Activated CD4-positive, alpha-beta T cell treated with anti-CD3 and anti-CD28 coated beads, Interleukin-2, amount 50 U/mL, for 16 hours (primary cell): ENCODE results near the gene STK10.

Experiments used
- DNase-seq: peaks from one replicate; pipeline ENCODE4 v3.0.0-alpha.2; 2020

Gene STK10

DNA sequence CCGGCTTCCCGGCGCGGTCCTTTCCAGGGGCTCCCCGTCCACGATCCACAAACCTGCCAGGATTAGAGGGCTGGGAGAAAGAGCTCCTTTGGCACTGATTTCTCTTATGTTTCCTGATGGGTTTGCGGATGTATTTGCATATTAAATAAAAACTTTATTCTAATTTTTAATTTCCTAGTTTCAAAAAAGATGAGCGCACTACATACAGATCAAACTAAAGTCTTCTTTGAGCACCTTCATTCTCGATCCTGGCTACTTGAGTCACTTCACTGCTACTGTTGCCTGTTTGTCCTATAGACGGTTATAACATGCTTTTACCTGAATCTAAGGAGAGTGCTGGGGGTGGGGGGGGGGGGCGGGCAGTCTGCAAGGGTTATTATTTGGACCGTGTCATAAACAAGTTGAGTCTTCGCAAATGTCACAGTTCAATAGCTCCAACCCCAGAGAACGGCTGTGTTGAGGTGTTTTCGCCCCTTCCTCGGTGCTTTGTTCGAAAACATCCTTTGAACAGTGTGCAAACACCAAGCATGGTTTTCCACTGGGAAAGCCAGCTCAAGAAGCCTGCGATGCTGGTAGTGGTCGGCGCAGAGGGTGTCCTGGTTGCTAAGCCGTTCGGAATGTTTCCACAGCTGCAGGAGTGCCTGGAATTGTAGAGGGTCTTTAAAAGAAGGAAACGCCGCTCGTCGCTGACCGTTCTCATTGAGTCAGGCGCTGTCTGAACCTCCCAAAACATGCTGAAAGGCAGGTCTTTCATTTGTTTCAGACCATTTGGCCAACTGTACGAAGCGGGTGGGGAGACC is 1.1 kb upstream of the STK10 start:
- no peak for DNase-seq

DNA sequence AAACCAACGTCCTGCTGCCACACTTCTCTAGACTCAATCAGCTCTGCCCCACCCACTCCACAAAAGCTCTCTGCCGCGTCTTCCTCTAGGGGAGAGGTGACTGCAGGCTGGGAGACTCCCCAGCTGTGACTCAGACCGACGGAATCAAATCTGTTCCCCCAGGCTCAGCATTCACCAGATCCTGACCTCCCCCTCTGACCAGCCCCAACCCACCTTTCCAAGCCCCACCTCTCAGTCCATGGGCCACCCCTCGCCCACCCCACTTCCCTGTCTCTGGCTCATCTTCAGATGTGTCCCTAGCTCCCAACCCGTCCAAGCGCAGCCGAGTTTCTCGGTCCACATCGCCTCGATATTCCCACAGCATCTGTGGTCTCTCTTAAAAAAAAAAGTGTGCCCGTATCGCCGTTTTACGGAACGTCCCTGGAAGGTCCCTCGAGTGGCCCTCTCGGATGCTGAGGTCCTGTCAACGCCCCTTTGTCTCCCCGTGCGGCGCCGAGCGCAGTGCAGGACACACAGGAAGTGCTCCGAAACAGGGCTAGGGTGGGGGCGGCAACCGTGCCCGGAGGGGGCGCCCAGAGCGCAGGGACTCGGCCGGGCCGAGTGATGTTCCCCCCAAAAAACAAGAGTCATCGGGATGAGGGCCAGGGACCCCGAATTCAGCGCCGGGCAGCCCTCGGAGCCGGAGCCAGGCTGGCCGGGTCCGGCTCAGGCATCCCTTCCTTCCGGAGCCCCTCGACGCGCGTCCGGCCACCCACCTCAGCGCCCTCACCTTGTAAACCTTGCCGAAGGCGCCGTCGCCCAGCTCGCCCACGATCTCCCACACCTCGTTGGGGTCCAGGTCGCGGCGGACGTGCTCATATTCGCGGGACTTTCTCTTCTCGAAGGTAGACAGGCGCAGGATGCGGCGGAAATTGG is 649 bp downstream of the STK10 start:
- peak; percentile 75 for DNase-seq

DNA sequence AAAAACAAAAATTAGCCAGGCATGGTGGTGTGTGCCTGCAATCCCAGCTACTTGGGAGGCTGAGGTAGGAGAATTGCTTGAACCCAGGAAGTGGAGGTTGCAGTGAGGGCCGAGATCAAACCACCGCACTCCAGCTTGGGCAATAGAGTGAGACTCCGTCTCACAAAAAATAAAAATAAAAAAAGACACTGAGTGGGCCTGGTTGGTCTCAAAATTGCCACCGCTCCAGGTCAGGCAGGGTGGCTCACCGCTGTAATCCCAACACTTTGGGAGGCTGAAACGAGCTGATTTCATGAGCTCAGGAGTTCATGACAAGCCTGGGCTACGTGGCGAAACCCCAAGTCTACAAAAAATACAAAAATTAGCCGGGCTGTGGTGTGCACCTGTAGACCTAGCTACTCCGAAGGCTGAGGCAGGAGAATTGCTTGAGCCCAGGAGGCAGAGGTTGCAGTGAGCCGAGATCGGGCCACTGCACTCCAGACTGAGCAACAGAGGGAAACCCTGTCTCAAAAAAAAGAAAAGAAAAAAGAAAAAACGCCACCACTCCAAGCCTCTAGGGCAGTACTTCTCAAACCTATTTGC is 1.8 kb downstream of the STK10 start:
- DNase-seq, result no peak

DNA sequence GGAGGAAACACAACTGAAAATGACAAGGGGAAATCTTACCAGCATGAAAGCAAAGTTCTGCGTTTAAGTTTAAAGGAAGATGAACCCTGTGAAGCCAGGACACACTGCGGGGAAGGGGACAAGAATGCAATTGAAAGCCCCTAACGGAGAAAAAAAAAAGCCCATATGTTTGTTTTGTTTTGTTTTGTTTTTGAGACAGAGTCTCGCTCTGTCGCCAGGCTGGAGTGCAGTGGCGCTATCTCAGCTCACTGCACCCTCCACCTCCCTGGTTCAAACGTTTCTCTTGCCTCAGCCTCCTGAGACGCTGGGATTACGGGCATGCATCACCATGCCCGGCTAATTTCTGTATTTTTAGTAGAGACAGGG is 2.9 kb downstream of the STK10 start:
- DNase-seq, result no peak

DNA sequence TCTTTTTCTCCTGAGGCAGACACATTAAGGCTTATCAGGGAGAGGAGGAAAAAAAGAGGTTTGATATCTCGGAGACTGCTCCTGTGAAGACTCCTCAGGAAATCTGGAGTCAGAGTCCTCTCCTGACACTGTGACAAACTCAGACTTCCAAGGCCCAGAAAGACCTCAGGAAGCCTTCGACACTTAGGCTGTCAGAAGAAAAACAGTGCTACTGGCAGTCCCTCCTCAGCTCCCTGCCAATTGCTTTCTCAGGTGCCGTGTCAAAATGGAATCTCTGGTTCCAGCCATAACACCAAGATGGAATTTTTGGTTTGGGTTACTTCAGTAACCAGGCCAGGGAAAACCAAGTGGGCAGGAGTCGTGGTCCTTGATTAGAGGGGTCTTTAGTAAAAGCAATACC is 4.1 kb downstream of the STK10 start:
- no peak for DNase-seq

DNA sequence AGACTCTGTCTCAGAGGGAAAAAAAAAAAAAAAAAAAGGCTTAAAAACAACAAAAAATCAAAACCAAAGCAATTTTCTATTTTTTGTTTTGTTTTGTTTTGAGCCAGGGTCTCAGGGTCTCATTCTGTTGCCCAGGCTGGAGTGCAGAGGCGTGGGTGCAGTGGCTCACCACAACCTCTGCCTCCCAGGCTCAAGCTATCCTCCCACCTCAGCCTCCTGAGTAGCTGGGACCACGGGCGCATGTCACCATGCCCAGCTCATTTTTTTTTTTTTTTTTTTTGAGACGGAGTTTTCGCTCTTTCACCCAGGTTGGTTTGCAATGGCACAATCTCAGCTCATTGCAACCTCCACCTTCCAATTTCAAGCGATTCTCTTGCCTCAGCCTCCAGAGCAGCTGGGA is 5.7 kb downstream of the STK10 start:
- DNase-seq, result no peak

DNA sequence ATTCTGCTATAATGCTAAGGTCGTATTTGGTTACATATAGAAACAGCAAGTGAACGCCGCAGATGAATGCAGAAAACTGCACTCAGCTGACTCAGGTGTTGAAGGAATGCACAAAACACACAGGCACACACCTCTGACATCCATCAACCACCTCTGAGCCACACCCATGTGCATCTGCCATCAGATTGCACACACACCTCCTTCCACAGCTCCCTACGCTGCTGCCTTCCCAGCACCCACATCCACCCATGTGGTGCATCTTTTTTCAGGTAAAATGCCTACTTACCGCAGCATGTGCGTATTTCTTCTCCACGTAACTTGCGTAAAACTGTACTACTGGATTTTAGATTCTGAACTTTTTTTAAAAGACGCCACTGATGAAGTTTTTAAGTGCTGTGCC is 7.1 kb downstream of the STK10 start:
- no peak for DNase-seq

DNA sequence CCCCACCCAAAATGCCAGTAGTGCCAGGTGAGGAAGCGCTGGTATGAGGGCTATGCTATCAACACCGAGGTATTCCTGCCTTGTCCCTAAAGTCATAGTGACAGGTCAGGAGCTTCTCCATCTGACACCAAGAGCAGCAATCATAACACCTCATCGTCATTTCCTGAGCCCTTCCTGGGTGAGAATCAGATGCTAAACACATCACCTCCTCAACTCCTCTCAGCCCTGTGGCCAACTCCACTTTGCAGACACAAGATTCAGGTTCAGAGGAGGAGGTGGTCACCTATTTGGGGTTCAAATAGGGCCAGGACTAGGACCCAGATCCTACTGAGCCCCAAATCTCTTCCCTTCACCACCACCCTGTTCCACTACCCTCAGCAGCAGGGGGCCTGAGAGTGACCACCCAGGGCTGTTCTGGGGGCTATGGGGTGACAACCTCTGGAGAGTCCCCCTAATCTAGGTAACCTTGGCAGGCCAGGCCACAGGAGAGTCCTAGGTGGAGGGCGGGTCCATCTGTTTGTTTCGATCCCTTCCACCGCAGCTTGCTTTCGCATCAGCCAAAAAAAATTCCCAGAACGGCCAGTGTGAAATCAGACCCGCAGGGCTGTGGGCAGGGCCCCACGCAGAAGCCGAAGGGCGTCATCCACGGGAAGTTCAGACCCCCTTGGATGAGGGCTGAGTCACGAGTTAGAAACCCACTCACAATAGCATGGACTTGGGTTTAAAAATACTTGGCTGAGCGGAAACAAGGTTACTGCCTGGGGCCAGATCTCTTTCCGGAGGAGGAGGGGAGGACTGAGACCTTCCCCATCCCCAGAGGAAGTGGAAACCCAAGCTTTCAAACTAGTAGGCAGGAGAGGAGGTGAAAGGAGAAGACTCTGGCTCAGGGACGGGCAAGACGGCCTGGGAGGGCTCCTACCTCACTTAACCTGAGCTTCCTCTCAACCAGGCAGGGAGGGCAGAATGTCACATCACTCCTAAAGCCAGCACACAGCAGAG is 8.7 kb downstream of the STK10 start:
- peak; percentile 80 for DNase-seq

DNA sequence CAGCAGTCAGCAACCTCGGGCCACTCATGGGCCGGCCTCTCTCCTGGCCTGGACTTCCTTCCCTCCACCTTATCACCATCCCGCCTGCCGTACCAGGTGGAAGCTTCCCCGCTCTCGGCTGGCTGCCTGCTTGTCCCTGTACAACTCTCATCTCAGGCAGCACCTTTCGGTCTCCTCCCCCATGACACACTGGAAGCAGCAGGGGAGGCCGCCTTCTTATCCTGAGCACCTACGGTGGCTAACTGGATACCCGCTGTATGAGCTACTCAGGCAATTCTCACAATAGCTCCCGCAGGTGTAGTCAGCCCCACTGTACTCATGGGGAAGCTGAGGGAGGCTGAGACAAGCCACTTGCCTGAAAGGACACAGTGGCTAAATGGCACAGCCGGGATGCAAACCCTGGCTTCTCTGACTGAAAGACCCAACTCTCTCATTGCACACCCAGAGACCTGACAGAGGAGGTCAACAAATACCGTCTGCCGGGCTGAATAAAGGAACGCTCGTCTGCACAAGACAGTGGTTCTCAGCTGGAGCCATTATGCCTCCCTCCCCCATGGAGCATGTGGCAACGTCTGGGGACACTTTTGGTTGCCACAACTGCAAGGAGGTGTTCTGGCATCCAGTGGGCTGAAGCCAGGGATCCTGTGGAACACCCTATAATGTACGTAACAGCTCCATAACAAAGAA is 9.6 kb downstream of the STK10 start:
- peak; percentile 65 for DNase-seq

DNA sequence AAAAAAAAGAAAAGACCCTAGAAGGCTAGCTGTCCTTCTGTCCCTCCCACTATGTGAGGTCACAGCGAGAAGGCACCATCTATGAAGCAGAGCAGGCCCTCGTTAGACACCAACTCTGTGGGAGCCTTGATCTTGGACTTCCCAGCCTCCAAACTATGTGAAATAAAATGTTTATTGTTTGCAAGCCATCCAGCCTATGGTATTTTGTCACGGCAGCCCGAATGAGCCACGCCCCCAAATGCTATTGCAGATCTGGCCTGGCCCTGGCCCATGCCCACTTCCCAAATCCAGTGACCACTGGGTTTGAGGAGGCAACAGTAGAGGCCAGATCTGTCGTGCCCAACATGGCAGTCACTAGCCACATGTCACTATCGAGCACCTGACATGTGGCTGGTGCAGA is 10.8 kb downstream of the STK10 start:
- no peak for DNase-seq

DNA sequence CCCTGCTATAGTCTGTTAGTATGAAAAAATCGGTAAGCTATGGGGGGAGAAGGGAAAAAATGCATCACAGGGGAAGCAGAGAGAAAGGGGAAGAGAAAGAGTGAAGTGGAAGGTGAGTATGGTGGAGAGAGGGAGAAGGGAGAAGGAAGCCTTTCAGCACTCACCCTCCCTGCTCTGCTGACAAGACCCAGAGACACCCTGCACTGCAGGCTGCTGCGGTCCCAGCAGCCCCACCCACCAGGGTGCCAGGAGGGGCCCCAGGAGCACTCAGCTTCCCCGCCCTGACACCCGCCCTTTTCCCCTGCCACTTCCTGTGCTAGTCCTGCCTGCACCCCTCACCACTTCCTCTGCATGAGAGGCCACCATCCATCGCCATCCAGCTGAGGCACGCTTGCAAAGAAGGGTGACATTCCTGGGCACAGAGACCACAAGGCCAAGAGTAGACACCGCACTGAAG is 12.7 kb downstream of the STK10 start:
- peak; percentile 97 for DNase-seq

DNA sequence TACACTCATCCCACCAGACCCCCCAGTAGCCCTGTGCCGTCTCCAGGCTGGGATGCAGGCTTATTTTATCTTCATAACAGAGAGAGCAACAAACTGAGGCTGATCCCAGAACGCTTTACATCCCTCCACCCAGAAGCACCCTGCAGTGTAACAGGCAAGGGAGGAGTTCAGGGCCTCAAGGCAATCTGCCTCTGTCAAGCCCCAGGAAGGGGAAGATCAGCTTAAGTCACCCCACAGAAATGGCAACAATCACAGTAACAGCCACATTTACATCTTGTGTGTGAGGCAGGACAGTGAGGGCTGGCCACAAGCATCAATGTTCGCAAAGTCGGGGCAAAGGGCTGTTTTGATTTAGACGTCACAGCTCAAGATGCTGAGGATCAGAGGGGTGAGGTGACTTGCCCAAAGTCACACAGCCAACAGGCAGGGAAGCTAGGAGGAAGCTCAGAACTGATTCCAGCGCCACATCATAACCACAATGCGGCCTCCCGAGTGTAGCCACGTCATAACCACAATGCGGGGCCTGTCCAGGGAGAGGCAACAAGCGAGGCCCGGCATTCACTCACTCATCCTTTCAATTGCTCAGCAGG is 14.4 kb downstream of the STK10 start:
- DNase-seq, result peak; percentile 92

DNA sequence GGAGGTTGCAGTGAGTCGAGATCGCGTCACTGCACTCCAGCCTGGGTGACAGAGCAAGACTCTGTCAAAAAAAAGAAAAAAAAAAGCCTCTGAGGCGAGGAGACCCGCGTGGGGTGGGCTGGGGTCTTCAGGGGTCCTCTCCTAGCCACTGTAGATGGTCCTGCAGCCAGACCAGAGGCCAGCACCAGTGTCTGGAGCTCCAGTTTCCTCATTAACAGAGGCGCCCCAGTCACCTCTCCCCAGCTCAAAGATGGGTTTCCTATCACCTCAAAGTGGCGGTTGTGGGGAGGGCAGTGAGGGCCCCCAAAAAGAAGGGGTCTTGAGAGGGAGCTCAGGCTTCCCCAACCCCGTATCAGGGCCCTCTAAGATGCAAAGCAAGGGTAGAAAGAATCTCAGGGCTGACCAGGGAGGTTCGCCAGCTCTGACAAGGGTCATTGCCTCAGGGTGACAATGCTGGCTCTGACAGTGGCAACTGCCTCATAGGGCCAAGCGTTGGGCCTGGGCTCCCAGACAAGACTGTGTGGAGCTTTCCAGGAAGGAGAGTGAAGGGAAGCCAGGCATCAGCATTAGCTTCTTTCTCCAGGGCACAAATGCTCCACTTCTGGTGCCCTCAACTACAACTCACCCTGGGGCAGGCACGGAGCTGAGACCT is 15.0 kb downstream of the STK10 start:
- DNase-seq, result no peak

DNA sequence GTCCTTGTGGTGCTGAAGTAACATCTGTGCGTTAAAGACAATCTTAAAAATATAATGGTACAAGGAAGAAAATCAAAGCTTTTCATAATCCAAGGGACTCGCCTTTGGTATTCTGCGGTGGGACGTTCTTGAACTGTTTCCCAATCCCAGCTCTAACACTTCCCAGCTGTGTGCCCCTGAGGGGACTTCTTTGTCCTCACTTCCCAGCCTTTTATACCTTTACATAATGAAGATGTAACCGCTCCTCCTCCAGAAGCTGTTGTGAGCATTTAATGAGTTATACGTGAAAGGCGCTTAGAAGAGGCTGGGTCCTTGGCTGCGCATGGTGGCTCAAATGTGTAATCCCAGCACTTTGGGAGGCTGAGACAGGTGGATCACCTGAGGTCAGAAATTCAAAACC is 16.9 kb downstream of the STK10 start:
- no peak for DNase-seq

DNA sequence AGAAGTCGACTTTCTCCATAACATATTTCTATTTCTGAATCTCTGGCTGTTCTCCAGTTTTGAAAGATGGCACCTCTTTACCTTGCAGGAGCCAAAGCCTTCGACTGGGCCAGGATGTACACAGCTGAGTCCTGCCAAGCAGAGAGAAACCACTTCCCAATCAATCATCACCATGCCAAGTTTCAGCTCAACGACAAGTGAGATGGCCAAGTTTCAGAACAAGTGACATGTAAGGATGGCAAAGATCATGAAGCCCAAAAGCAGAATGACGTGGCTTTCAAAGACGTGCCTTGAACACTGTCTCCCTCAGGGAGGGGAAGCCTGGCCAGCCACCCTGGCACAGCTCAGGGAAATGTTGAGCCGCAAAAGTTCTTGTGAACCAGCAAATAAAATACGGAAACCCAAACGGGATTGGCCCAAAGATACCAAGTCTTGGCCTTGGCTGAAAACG is 17.7 kb downstream of the STK10 start:
- DNase-seq, result peak; percentile 54

DNA sequence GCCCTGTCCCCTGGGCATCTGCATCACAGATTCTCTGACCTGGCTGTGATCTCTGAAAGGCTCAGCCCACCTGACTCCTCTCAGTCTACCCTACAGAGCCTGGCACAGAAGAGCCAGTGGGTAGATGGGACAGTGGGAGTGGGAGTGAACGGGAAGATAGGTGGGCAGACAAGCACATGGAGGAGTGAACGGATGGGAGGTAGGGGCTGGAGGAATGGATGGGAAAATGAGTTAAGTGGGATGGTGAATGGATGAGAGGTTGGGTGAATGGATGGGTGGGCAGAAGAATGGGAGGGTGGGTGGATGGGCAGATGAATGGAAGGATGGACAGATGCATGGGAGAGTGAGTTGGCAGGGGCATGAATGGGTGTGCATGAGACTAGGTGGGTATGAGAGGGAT is 18.8 kb downstream of the STK10 start:
- no peak for DNase-seq

DNA sequence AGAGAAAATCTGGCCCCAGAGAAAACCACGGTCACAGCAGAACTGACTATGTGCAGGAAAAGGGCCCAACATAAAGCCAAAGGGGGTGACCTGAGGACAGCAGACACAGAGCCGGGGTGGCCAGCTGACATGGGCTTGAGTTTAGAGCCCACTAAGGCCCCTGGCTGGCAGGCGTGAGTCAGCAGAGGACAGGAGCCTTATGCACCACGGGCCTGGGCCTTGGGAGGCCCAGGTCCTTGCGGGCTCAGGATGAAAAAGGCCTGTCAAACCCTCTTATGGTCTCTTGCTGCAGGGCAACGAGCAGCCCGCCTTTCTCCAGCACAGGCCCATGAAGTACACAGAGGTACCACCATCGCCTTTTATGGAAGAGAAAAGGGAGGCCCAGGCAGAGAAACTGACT is 19.7 kb downstream of the STK10 start:
- DNase-seq, result no peak

DNA sequence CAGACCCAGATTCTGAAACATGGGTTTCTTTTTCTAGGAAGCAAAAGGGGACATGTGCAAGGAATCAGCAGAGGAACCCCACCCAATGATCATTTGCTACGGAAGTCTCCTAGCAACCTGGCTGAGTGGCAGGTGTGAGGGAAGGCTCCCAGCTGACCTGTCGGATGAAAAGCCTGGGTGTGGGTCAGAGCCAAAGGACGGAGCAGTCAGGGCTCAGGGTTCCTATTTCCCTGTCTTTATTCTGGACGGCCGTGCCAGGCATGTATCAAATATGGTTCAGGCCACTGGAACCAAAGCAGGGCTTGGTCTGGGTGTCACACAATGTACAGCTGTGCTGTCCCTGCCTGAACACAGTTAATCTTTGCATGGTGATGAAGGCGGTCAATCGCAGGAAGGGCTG is 20.1 kb downstream of the STK10 start:
- no peak for DNase-seq

DNA sequence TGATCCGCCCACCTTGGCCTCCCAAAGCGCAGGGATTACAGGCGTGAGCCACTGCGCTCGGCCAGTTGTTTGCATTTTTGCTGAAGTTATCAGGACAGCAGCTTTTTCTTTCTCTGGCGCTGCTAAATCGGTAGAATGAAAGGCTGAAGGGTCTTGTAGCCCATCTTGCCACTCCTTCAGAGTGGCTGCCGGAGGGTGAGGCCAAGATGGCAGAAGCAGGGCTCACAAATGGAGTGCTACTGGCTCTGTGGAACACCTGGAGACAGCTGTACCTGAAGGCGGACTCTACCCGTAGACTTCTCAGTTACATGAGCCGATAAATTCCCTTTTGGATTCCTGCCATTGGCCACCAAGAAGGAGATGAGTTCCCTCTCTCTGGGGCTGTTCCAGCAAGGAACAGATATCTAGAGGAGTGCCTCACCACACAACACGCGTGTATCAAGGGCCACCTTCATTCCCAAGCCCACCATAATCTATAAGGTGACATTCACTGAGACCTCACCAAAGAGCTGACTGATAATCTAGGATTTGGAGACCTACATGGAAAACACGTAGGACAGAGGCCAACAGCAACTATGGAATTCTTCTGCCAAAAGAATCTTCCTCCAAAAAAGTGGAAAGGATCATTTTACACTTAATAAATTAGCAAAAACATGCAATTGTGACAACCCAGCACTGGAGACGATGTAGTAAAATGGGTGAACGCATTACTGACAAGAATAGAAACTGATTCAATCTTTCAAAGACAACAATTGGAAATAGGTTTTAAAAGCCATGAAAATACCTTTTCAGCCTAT is 21.8 kb downstream of the STK10 start:
- no peak for DNase-seq

DNA sequence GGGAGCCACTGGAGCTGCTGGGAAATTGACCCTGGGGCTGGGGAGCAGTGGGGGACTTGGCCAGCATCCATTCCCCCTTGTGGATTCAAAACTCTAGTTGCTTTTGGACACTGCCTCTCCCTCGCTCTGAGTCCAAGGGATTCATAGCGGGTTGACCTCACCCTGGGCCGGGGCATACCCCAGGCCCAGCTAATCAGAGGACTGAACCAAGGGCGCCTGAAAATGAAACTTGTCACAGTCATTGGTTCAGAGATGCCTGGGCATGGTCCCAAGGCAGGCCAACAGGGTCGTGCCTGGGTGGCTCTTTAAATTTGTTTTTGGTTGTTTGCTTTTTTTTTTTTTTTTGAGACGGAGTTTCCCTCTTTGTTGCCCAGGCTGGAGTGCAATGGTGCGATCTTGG is 22.6 kb downstream of the STK10 start:
- DNase-seq, result no peak
